ENCODE measurements around the gene PDZD2.

The PDZD2 gene

GRCh38 chr5:31942546-31942945 lies 303.6 kb downstream of the PDZD2 start:
- no peak for TF ChIP-seq EZH2phosphoT487 (IDR thresholded peaks at IDR 0.05; ENCODE audit: low read depth)
- no peak for TF ChIP-seq CTCF (IDR thresholded peaks at IDR 0.05; ENCODE audit: low read depth, low read length)

DNA sequence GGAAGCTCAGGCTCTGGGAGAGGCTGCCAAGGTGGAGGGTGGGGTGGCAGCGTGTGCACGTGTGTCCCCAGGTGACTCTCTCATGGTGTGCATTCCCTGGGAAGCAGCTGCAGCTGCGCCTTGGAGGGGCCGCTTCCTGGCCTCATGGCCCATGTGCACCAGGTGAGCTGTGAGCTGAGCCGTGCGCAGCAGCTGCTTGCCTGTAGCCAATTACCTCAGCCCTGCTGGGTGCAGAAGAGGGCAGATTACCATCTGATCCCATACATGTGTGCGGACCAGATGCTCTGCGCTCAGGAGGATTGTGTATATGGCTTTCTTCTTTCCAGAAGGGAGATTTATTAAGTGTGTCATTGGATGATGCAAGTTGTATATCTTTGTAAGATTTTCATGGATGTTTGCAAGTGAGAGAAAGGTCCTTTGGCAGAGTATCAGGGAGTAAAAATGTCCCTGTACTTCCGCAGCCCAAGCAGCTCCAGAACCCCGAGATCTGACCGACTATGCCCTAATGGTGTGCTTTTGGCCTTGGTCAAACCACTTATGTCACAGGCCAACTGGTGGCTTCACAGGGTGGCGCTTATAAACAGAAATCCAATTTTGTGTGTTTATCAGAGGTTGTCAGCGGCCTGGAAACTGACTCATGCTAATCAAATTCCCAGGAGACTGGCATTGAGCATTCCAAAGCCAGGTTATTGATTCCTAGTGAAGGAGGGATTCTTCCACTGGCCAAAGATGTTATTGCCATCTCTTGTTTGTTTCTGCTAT lies 305.9 kb downstream of the PDZD2 start:
- H3K4me2 ChIP-seq (ENCODE audit: low read length): no peak overlapping the region
- no peak overlapping the region for H3K9ac ChIP-seq (ENCODE audit: low read length)
- no peaks in the 10 kb centered on the region for H3K9me3 ChIP-seq (ENCODE audit: insufficient read depth, low read length)
- no peak for TF ChIP-seq EZH2phosphoT487 (IDR thresholded peaks at IDR 0.05; ENCODE audit: low read depth)
- TF ChIP-seq CTCF (IDR thresholded peaks at IDR 0.05; ENCODE audit: low read depth, low read length): no peak
- H2AFZ ChIP-seq (ENCODE audit: low read depth, low read length): no peak overlapping the region
- no peaks in the 10 kb centered on the region for H3K36me3 ChIP-seq (replicated peaks; ENCODE audit: low read depth, low read length)
- H3K4me3 ChIP-seq (ENCODE audit: low read length): no peak overlapping the region
- H3K27me3 ChIP-seq (ENCODE audit: low read depth, low read length): no peaks in the 10 kb centered on the region
- no peaks in the 10 kb centered on the region for H3K79me2 ChIP-seq (ENCODE audit: low read length)
- H3K27ac ChIP-seq (ENCODE audit: low read length): no peak overlapping the region
- no peaks in the 10 kb centered on the region for H4K20me1 ChIP-seq (ENCODE audit: insufficient read depth, low read length)
- no peaks in the 10 kb centered on the region for H3K4me1 ChIP-seq (ENCODE audit: low read length)

More at GRCh38 chr5:31942546-31942945, 303.6 kb downstream of the PDZD2 start:
- no peak overlapping the region for H3K27ac ChIP-seq (ENCODE audit: low read length)
- no peaks in the 10 kb centered on the region for H3K4me1 ChIP-seq (ENCODE audit: low read length)
- no peak overlapping the region for H2AFZ ChIP-seq (ENCODE audit: low read depth, low read length)
- no peaks in the 10 kb centered on the region for H3K27me3 ChIP-seq (ENCODE audit: low read depth, low read length)
- H3K9me3 ChIP-seq (ENCODE audit: insufficient read depth, low read length): no peaks in the 10 kb centered on the region
- H4K20me1 ChIP-seq (ENCODE audit: insufficient read depth, low read length): no peaks in the 10 kb centered on the region
- H3K4me2 ChIP-seq (ENCODE audit: low read length): no peak overlapping the region
- H3K79me2 ChIP-seq (ENCODE audit: low read length): no peaks in the 10 kb centered on the region
- H3K9ac ChIP-seq (ENCODE audit: low read length): no peak overlapping the region
- no peak overlapping the region for H3K4me3 ChIP-seq (ENCODE audit: low read length)
- H3K36me3 ChIP-seq (replicated peaks; ENCODE audit: low read depth, low read length): no peaks in the 10 kb centered on the region

- no peak overlapping the region for H2AFZ ChIP-seq (ENCODE audit: low read depth, low read length)
- no peak overlapping the region for H3K4me2 ChIP-seq (ENCODE audit: low read length)
- no peak overlapping the region for H3K4me3 ChIP-seq (ENCODE audit: low read length)
- H3K27me3 ChIP-seq (ENCODE audit: low read depth, low read length): no peaks in the 10 kb centered on the region
- no peak overlapping the region for H3K9ac ChIP-seq (ENCODE audit: low read length)
- H3K27ac ChIP-seq (ENCODE audit: low read length): no peak overlapping the region
- H3K79me2 ChIP-seq (ENCODE audit: low read length): no peaks in the 10 kb centered on the region
- H4K20me1 ChIP-seq (ENCODE audit: insufficient read depth, low read length): no peaks in the 10 kb centered on the region
- no peaks in the 10 kb centered on the region for H3K36me3 ChIP-seq (replicated peaks; ENCODE audit: low read depth, low read length)
- H3K9me3 ChIP-seq (ENCODE audit: insufficient read depth, low read length): no peaks in the 10 kb centered on the region
- TF ChIP-seq EZH2phosphoT487 (IDR thresholded peaks at IDR 0.05; ENCODE audit: low read depth) (no peak), CTCF (IDR thresholded peaks at IDR 0.05; ENCODE audit: low read depth, low read length) (no peak)
- no peaks in the 10 kb centered on the region for H3K4me1 ChIP-seq (ENCODE audit: low read length)
Observed at GRCh38 chr5:31948006-31948405, 309.1 kb downstream of the PDZD2 start.

- H2AFZ ChIP-seq (ENCODE audit: low read depth, low read length): no peak overlapping the region
- TF ChIP-seq EZH2phosphoT487 (IDR thresholded peaks at IDR 0.05; ENCODE audit: low read depth) (no peak), CTCF (IDR thresholded peaks at IDR 0.05; ENCODE audit: low read depth, low read length) (no peak)
Observed at GRCh38 chr5:31952067-31952466, 313.1 kb downstream of the PDZD2 start.

More at GRCh38 chr5:31952067-31952466, 313.1 kb downstream of the PDZD2 start:
- no peaks in the 10 kb centered on the region for H3K9me3 ChIP-seq (ENCODE audit: insufficient read depth, low read length)
- H3K4me1 ChIP-seq (ENCODE audit: low read length): no peaks in the 10 kb centered on the region
- no peaks in the 10 kb centered on the region for H4K20me1 ChIP-seq (ENCODE audit: insufficient read depth, low read length)
- H3K27me3 ChIP-seq (ENCODE audit: low read depth, low read length): no peaks in the 10 kb centered on the region
- no peak overlapping the region for H3K27ac ChIP-seq (ENCODE audit: low read length)
- no peaks in the 10 kb centered on the region for H3K79me2 ChIP-seq (ENCODE audit: low read length)
- no peaks in the 10 kb centered on the region for H3K36me3 ChIP-seq (replicated peaks; ENCODE audit: low read depth, low read length)
- no peak overlapping the region for H3K4me3 ChIP-seq (ENCODE audit: low read length)
- no peak overlapping the region for H3K4me2 ChIP-seq (ENCODE audit: low read length)
- H3K9ac ChIP-seq (ENCODE audit: low read length): no peak overlapping the region

All from OCI-LY3 (cell line).